Umbilical cord (tissue), 2 donors: ENCODE results near the gene TMEM132E. TPM values are rescaled to one million over a fixed set of nuclear protein-coding genes. Genes with fewer than 3 reads are reported as not detected.

Experiments
- DNase-seq: peaks from one replicate; pipeline ENCODE4 v3.0.0-alpha.2; 2015; ENCODE audit warnings: low spot score
- total RNA-seq: library from RNA; depleted of rRNA; stranded (reverse); fragments of >200 nt; gene quantifications from one replicate; pipeline ENCODE4 v1.2.3, GENCODE V29; 2014; ENCODE audit warnings: low replicate concordance; ENCODE audit not compliant: insufficient read depth

Gene TMEM132E
- total RNA-seq, 1 donor from 2014 or later: 0.48 TPM

- no peak for DNase-seq
Measured at GRCh38 chr17:34663714-34664113, 84.3 kb downstream of the TMEM132E start.

- no peak for DNase-seq
Measured at GRCh38 chr17:34665150-34665806, 85.9 kb downstream of the TMEM132E start.

GRCh38 chr17:34665819-34666763 is 86.7 kb downstream of the TMEM132E start:
- no peak for DNase-seq

GRCh38 chr17:34667656-34668055 is 88.3 kb downstream of the TMEM132E start:
- no peak for DNase-seq

GRCh38 chr17:34668206-34668605 is 88.8 kb downstream of the TMEM132E start:
- no peak for DNase-seq

- no peak for DNase-seq
Measured at GRCh38 chr17:34669511-34669910, 90.1 kb downstream of the TMEM132E start.

- DNase-seq: no peak
Measured at GRCh38 chr17:34670618-34671017, 91.2 kb downstream of the TMEM132E start.

GRCh38 chr17:34671191-34671590 is 91.8 kb downstream of the TMEM132E start:
- DNase-seq: no peak

- no peak for DNase-seq
Measured at GRCh38 chr17:34672176-34672785, 92.9 kb downstream of the TMEM132E start.

- DNase-seq: no peak
Measured at GRCh38 chr17:34673516-34673915, 94.1 kb downstream of the TMEM132E start.

GRCh38 chr17:34673995-34674890 is 94.9 kb downstream of the TMEM132E start:
- DNase-seq: no peak

- DNase-seq: no peak
Measured at GRCh38 chr17:34675143-34675542, 95.8 kb downstream of the TMEM132E start.

GRCh38 chr17:34675605-34676004 is 96.2 kb downstream of the TMEM132E start:
- DNase-seq: no peak

- DNase-seq: no peak
Measured at GRCh38 chr17:34680151-34680550, 100.8 kb downstream of the TMEM132E start.

GRCh38 chr17:34682305-34682704 is 102.9 kb downstream of the TMEM132E start:
- DNase-seq: no peak

- no peak for DNase-seq
Measured at GRCh38 chr17:34683390-34683789, 104.0 kb downstream of the TMEM132E start.

Other genes with a start within 250 kb of the TMEM132E start
- gene CCL13, start 223.1 kb upstream of the TMEM132E start, total RNA-seq: not detected
- gene CCL1, start 216.3 kb upstream of the TMEM132E start, total RNA-seq: not detected